Smooth muscle cell of the brain vasculature (primary cell): ENCODE data around the gene PTPRU.

ENCODE experiments used
- DNase-seq: peaks from one replicate; pipeline ENCODE4 v3.0.0-alpha.2; 2012; ENCODE audit warnings: low read depth, low spot score

Gene PTPRU

DNA sequence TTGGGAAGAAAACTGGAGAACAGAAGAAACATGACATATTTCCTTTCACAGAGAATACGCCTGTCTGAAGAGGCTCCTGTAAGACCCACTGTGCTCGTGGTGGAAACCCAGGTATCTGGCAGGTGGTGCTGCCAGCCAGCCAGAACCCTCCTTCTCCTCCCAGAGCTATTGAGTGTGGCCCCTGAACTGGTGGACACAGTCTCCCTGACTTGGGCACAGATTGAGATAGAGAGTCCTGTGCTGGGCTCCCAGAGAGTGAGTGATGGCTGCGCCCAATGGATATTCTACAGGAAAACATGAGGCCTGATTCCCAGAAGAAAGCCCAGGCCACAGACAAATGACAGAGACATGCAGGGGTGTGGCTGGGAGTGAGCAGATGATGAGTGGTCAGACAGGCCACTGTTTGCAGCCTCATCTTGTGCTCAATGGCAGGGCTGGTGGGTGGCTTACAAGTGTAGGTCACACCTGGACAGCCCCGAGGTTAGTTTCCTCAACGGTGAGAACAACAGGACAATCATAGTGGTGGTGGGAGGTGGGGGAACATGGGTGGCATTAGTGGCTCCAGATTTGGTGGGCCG lies 127.9 kb downstream of the PTPRU start:
- DNase-seq: no peak

DNA sequence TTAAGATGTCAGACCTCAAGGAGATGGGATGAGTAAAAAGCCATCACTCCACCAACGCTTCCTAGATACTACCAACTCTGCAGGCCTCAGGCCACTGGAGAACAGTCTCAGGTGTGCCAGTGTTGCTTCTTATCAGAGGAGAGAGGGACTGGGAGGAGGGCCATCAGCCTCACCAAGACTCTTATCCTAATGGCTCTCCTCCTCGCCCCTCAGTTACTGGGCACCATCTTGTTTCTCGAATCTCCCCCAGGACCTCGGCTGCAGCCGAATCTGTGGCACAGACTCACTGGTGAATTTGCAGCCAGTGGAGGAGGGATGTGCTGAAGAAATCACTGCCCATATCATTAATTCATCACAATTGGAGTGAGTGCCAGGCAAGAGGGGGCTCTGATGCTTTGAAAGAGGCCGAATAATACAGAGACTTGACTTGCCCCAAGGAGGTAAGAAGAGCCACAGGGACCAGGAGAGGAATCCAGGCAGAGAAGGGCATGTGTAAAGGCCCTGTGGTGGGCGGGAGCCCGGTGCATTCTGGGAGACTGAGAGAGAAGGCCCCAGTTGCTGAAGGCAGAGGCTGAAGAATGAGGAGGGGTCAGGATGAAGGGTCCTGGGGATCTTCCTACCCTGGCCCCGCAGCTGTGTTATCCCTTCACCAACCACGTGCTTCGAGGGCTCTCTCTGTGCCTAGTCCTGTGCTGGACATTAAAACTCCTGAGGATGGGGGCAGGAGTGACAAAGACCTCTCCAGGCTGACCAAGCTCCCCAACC lies 129.8 kb downstream of the PTPRU start:
- no peak for DNase-seq

- no peak for DNase-seq
Observed at GRCh38 chr1:29368936-29369932, 132.9 kb downstream of the PTPRU start.

- no peak for DNase-seq
Observed at GRCh38 chr1:29370067-29370466, 133.7 kb downstream of the PTPRU start.

- no peak for DNase-seq
Observed at GRCh38 chr1:29371332-29371731, 135.0 kb downstream of the PTPRU start.

GRCh38 chr1:29372108-29372507 lies 135.8 kb downstream of the PTPRU start:
- no peak for DNase-seq
